ENCODE measurements around the gene BAG1.

BAG1 gene

GRCh38 chr9:33291901-33292300, 27.4 kb upstream of the BAG1 start:
- TF ChIP-seq FOXM1 (IDR thresholded peaks at IDR 0.05; ENCODE audit: borderline replicate concordance): no peak
- no peak for TF ChIP-seq FOXA1 (IDR thresholded peaks at IDR 0.05)
- TF ChIP-seq SUZ12 (IDR thresholded peaks at IDR 0.05): no peak
- no peak for DNase-seq (ENCODE audit: extremely low spot score)
- ChIA-PET POLR2A (no interaction called here), CTCF (no interaction called here)

GRCh38 chr9:33291031-33291397, 26.5 kb upstream of the BAG1 start:
- TF ChIP-seq BHLHE40 (IDR thresholded peaks at IDR 0.05; ENCODE audit: borderline replicate concordance): no peak
- peak; percentile 48; the same call in 1 of the 2 replicates for TF ChIP-seq PKNOX1 (IDR thresholded peaks at IDR 0.05)
- CTCF ChIA-PET: no interaction called here
- DNase-seq (ENCODE audit: extremely low spot score): no peak
- POLR2A ChIA-PET: interaction anchor here (1.2 to 1.4 kb wide), 2 partner anchors 17 to 27 kb away, joined by 7 to 8 read pairs; partner anchors contain the start of genes BAG1 and CHMP5

GRCh38 chr9:33290247-33291030, 25.9 kb upstream of the BAG1 start, which contains the start of gene NFX1:
NFX1 (plus strand) TSS chr9:33290516; CDS start chr9:33290573, 57 bp downstream.
- no peak for TF ChIP-seq TARDBP (IDR thresholded peaks at IDR 0.05)
- TF ChIP-seq CTBP1 (IDR thresholded peaks at IDR 0.05; ENCODE audit: borderline replicate concordance): no peak
- 0 out of 2 replicates have a peak, but pooled peaks have one; percentile 33 for TF ChIP-seq NFRKB (IDR thresholded peaks at IDR 0.05)
- TF ChIP-seq ELF4 (IDR thresholded peaks at IDR 0.05): peak; percentile 43; the same call in 1 of the 2 replicates
- peak; percentile 98 for TF ChIP-seq L3MBTL2 (conservative IDR thresholded peaks at IDR 0.05)
- TF ChIP-seq LEF1 (IDR thresholded peaks at IDR 0.05; ENCODE audit: borderline replicate concordance): no peak
- no peak for TF ChIP-seq SUZ12 (IDR thresholded peaks at IDR 0.05)
- TF ChIP-seq SP1 (IDR thresholded peaks at IDR 0.05): no peak
- no peak; the same call in 1 of the 2 replicates for TF ChIP-seq ZNF384 (IDR thresholded peaks at IDR 0.05)
- peak; percentile 76; the same call in 1 of the 2 replicates for TF ChIP-seq FOXK2 (IDR thresholded peaks at IDR 0.05)
- TF ChIP-seq FOXA1 (IDR thresholded peaks at IDR 0.05): no peak
- no peak for TF ChIP-seq BHLHE40 (IDR thresholded peaks at IDR 0.05; ENCODE audit: borderline replicate concordance)
- TF ChIP-seq ARNT (IDR thresholded peaks at IDR 0.05): no peak
- no peak for TF ChIP-seq HDGF (IDR thresholded peaks at IDR 0.05; ENCODE audit: borderline replicate concordance)
- CTCF ChIA-PET: interaction anchor here (0.6 kb wide), 1 partner anchor 227 kb away, joined by 4 read pairs; no protein-coding TSS in a partner anchor
- POLR2A ChIA-PET: interaction anchor here (0.7 to 1.7 kb wide), 15 partner anchors 8 to 1085 kb away, joined by 3 to 8 read pairs (median 3); partner anchors contain the start of genes ANKRD18B, BAG1, CHMP5 and DNAJA1
- peak; percentile 96 for DNase-seq (ENCODE audit: extremely low spot score)

DNA sequence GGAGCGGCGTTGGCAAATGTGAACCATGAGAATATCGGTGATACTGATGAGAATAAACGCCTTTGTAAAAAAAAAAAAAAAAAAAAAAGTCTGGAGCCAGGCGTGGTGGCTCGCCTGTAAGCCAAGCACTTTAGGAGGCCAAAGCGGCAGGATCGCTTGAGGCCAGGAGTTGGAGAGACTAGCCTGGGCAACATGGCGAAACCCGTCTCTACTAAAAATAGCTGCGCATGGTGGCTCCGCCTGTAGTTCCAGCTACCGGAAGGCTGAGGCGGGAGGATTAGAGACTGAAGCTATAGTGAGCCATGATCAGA, 25.4 kb upstream of the BAG1 start:
- CTCF ChIA-PET: interaction anchor here (0.6 kb wide), 1 partner anchor 228 kb away, joined by 4 read pairs; no protein-coding TSS in a partner anchor
- no peak for DNase-seq (ENCODE audit: extremely low spot score)
- POLR2A ChIA-PET: interaction anchor here (0.7 to 1.7 kb wide), 15 partner anchors 9 to 1086 kb away, joined by 3 to 8 read pairs (median 3); partner anchors contain the start of genes ANKRD18B, BAG1, CHMP5 and DNAJA1
- TF ChIP-seq ZNF384 (IDR thresholded peaks at IDR 0.05): peak; percentile 55; the same call in 1 of the 2 replicates
- TF ChIP-seq SUZ12 (IDR thresholded peaks at IDR 0.05): no peak
- TF ChIP-seq BHLHE40 (IDR thresholded peaks at IDR 0.05; ENCODE audit: borderline replicate concordance): no peak
- no peak for TF ChIP-seq PKNOX1 (IDR thresholded peaks at IDR 0.05)
- TF ChIP-seq SP1 (IDR thresholded peaks at IDR 0.05): no peak

DNA sequence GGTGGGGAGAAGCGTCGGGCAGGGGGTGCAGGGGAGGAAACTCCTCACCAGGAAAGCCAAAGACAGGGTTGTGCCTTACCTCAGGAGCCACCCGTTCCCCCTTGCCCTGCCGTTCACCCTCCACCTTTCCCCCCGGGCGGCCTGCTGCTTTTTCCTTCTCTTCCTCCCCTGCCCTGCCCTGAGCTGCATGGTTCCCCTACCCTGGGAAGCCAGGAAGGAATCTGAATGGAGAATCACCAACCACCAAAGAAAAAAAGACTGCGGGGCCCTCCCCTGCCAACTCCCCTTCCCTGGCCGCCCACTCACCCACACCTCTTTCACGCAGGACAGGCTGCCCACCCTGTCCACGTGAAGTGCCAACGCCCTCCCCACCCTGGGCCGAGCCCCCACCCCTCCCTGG, 25.0 kb upstream of the BAG1 start:
- ChIA-PET CTCF (no interaction called here), POLR2A (interaction anchor here (0.8 to 1.7 kb wide), 12 partner anchors 9 to 1086 kb away, joined by 3 to 8 read pairs (median 4); partner anchors contain the start of genes ANKRD18B, BAG1, CHMP5 and DNAJA1)
- TF ChIP-seq PKNOX1 (IDR thresholded peaks at IDR 0.05) (no peak), BHLHE40 (IDR thresholded peaks at IDR 0.05; ENCODE audit: borderline replicate concordance) (no peak), FOXA1 (IDR thresholded peaks at IDR 0.05) (no peak), NFRKB (IDR thresholded peaks at IDR 0.05) (no peak), LEF1 (IDR thresholded peaks at IDR 0.05; ENCODE audit: borderline replicate concordance) (no peak), L3MBTL2 (conservative IDR thresholded peaks at IDR 0.05) (no peak), SP1 (IDR thresholded peaks at IDR 0.05) (no peak), ARNT (IDR thresholded peaks at IDR 0.05) (no peak), ZNF384 (IDR thresholded peaks at IDR 0.05) (no peak), TARDBP (IDR thresholded peaks at IDR 0.05) (no peak), HDGF (IDR thresholded peaks at IDR 0.05; ENCODE audit: borderline replicate concordance) (no peak), FOXM1 (IDR thresholded peaks at IDR 0.05; ENCODE audit: borderline replicate concordance) (no peak), CTBP1 (IDR thresholded peaks at IDR 0.05; ENCODE audit: borderline replicate concordance) (no peak), SUZ12 (IDR thresholded peaks at IDR 0.05) (no peak), ELF4 (IDR thresholded peaks at IDR 0.05) (no peak)
- DNase-seq (ENCODE audit: extremely low spot score): no peak

DNA sequence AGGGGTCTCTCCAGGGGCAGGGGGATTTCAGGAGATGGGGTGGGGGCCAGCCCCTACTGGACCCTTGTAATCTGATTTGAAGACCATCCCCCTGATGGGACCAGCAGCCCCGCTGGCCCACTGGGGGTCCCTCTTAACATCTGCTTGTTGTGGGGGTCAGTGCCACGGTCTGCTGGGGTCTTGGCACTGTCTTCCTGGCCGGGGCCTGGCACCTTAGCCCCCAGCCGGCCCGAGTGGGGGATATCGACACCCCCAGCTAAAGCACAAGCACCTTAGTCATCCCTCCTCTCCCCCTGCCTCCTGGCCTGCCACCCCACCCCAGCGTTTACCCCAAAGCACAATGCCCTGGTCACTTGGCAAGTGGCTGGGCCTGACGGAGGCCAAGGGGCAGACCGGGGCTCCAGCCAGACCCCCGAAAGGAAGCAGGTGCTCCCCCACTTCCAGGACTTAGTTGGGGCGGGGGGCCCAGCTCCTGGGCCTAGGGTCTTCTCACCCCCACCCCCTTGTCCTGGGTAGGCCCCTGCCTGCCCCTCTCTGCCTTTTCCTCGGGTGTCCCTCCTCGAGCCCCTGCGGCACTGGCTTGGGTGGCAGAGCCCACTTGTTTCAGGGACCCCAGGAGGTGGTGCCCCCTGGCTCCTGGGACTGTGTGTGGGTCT, 24.4 kb upstream of the BAG1 start:
- POLR2A ChIA-PET: interaction anchor here (1.7 kb wide), 1 partner anchor 24 kb away, joined by 5 read pairs; no protein-coding TSS in a partner anchor
- TF ChIP-seq PKNOX1 (IDR thresholded peaks at IDR 0.05): no peak
- TF ChIP-seq NFRKB (IDR thresholded peaks at IDR 0.05): no peak
- TF ChIP-seq TARDBP (IDR thresholded peaks at IDR 0.05): no peak
- TF ChIP-seq ELF4 (IDR thresholded peaks at IDR 0.05): no peak
- no peak for TF ChIP-seq CTBP1 (IDR thresholded peaks at IDR 0.05; ENCODE audit: borderline replicate concordance)
- TF ChIP-seq ZNF384 (IDR thresholded peaks at IDR 0.05): no peak
- no peak for TF ChIP-seq SP1 (IDR thresholded peaks at IDR 0.05)
- TF ChIP-seq L3MBTL2 (conservative IDR thresholded peaks at IDR 0.05): no peak
- TF ChIP-seq SUZ12 (IDR thresholded peaks at IDR 0.05): no peak
- CTCF ChIA-PET: no interaction called here

More for the DNA sequence above, 24.4 kb upstream of the BAG1 start:
- no peak for DNase-seq (ENCODE audit: extremely low spot score)

Data from HEK293T (cell line).